Calu3 (cell line): Measurements from ENCODE around the gene MOV10L1. TPM values are rescaled to one million over a fixed set of nuclear protein-coding genes. Genes with fewer than 3 reads are reported as not detected.
"Not testable (repeated sequence)": the region's sequence is repeated elsewhere in the genome, so short reads cannot be mapped to it uniquely, and the experiment has no call there.

Experiments
- BruUV-seq: library from RNA; stranded (reverse); fragments of 400-500 nt; replicated peaks from 2 replicates; lab custom pipeline; 2021; lab: Mats Ljungman, UMichigan
- CTCF ChIA-PET: fragments of 300-600 bp; sonication (Branson Sonifier 250); formaldehyde crosslinking; loops from one replicate; lab custom pipeline; 2022; ENCODE audit warnings: antibody characterized with exemption; lab: Charles Lee
- DNase-seq: peaks from one replicate; pipeline ENCODE4 v3.0.0; 2022
- H3K27ac Mint-ChIP-seq: one replicate; pipeline ENCODE4 v1.8.0; 2022; ENCODE audit warnings: mixed read lengths; ENCODE audit not compliant: unreplicated experiment
- H3K27me3 Mint-ChIP-seq: one replicate; pipeline ENCODE4 v1.8.0; 2022; ENCODE audit warnings: mixed read lengths; ENCODE audit not compliant: unreplicated experiment
- H3K36me3 Mint-ChIP-seq: one replicate; pipeline ENCODE4 v1.8.0; 2022; ENCODE audit warnings: mild to moderate bottlenecking, moderate library complexity, mixed read lengths; ENCODE audit not compliant: insufficient read depth, unreplicated experiment
- H3K4me1 Mint-ChIP-seq: one replicate; pipeline ENCODE4 v1.8.0; 2022; ENCODE audit warnings: mild to moderate bottlenecking, low read depth, mixed read lengths; ENCODE audit not compliant: unreplicated experiment
- H3K4me3 Mint-ChIP-seq: one replicate; pipeline ENCODE4 v1.8.0; 2022; ENCODE audit warnings: mild to moderate bottlenecking, low read depth, moderate library complexity, mixed read lengths; ENCODE audit not compliant: unreplicated experiment
- H3K9me3 Mint-ChIP-seq: one replicate; pipeline ENCODE4 v1.8.0; 2022; ENCODE audit warnings: low read depth, mixed read lengths; ENCODE audit not compliant: unreplicated experiment
- intact Hi-C: fragments of 100-400 bp; cut with micrococcal nuclease; formaldehyde crosslinking; loops from one replicate; pipeline ENCODE4 v1.10.0; 2022; ENCODE audit not compliant: unreplicated experiment
- total RNA-seq: library from RNA; stranded (reverse); gene quantifications from 2 replicates; pipeline ENCODE4 v1.2.3, GENCODE V29; 2022
- TF ChIP-seq, protein P1 (sequence below): fragments of 200-600 bp; IDR thresholded peaks from one replicate; pipeline ENCODE4 v1.8.0; 2022; ENCODE audit warnings: antibody characterized with exemption; ENCODE audit not compliant: unreplicated experiment

MOV10L1 gene
- total RNA-seq, 1 experiment from 2014 or later, result not detected

DNA sequence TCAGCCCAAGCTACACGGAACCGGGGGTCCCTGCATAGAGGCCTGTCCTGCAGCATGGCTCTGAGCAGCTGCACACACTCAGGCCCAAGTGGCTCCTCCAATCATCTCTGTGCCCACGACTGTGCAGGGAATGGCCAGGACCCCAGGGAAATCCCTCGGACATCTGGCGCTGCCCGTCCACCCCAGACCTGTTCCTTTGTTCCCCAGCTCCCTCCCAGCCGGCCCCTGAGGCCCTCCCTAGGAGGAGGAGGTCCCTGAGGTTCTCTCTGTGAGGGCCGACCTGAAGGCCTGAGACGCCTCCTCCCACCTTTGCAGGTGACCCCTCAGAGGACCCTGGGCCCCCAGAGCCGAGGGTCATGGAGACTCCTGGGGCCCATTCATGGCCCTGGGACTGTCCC lies 5.7 kb upstream of the MOV10L1 start:
- TF ChIP-seq, protein P1, sequence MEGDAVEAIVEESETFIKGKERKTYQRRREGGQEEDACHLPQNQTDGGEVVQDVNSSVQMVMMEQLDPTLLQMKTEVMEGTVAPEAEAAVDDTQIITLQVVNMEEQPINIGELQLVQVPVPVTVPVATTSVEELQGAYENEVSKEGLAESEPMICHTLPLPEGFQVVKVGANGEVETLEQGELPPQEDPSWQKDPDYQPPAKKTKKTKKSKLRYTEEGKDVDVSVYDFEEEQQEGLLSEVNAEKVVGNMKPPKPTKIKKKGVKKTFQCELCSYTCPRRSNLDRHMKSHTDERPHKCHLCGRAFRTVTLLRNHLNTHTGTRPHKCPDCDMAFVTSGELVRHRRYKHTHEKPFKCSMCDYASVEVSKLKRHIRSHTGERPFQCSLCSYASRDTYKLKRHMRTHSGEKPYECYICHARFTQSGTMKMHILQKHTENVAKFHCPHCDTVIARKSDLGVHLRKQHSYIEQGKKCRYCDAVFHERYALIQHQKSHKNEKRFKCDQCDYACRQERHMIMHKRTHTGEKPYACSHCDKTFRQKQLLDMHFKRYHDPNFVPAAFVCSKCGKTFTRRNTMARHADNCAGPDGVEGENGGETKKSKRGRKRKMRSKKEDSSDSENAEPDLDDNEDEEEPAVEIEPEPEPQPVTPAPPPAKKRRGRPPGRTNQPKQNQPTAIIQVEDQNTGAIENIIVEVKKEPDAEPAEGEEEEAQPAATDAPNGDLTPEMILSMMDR, result no peak
- peaks cover 46% of the 10 kb centered on the region for H3K27me3 Mint-ChIP-seq
- H3K9me3 Mint-ChIP-seq, result peaks cover 3% of the 10 kb centered on the region
- H3K4me1 Mint-ChIP-seq, result peaks cover 11% of the 10 kb centered on the region
- H3K36me3 Mint-ChIP-seq, result peaks cover 4% of the 10 kb centered on the region
- CTCF ChIA-PET, result interaction anchor here (0.6 kb wide), 1 partner anchor 148 kb away, joined by 7 read pairs; no protein-coding TSS in a partner anchor
- intact Hi-C loops, result no loop called here
- no TSS peak for BruUV-seq
- H3K27ac Mint-ChIP-seq, result no peak overlapping the region
- no peak overlapping the region for H3K4me3 Mint-ChIP-seq
- no peak for DNase-seq

DNA sequence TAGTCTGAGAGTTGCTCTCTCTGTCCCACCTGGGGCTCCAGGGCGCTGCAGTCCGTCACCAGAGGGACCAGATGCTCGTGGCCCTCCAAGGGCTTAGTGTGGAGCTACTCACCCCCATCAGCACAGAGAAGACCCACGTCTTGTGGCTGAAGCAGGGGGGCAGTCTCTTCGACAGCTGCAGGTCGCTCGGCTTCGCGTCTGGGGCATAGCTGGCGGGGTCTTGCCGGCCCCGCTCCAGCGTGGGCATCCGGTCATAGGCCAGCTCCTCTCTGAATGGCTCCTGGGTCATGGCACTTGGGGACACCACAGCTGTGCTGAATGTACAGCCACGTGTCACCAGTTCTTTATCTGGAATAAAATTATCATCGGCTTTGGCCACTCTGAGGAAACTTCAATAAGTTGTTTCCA lies 5.2 kb upstream of the MOV10L1 start:
- Mint-ChIP-seq H3K36me3 (peaks cover 4% of the 10 kb centered on the region), H3K27me3 (peaks cover 41% of the 10 kb centered on the region), H3K9me3 (peaks cover 3% of the 10 kb centered on the region), H3K27ac (no peak overlapping the region), H3K4me1 (peaks cover 11% of the 10 kb centered on the region), H3K4me3 (no peak overlapping the region)
- BruUV-seq, result no TSS peak
- intact Hi-C loops, result no loop called here
- DNase-seq, result no peak
- TF ChIP-seq, protein P1, result no peak
- CTCF ChIA-PET, result no interaction called here

DNA sequence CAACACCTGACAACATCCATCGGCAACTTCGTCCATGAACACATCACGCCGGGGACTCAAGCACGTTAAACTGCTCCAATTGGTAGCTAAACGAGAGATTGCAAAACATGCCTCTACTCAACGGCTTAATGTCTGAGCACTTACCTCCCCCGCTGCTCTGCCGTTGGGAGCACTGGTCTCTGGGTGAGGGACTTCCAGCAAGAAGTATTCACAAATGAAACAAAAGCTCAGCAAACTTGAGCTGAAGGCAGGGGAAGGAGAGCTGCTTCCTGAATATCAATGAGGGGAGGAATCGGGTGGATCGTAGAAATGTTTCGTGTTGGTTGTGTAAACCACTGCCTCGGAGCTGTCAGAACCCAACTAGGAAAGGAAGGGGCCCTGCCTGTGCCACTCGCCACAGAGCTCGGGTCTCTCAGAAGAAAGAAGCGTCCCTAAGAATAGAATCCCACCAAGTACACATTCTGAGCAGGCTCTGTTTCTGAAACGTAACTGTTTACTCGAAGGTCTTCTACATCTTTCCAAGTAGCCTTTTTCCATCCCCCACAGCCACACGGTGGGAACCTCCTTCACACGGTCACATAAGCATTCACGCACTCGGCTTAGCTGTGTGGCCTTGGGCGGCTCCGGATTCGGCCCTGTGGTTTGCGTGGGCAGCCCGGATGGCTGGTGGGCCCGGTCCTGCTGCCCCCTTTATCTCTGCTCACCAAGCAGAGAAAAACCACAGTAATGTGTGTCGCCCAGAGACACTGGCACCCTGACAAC lies 4.4 kb upstream of the MOV10L1 start, which contains the start of gene MLC1:
Gene MLC1 (minus strand): TSS at position 216 of the 762 bp plus-strand sequence. CDS start 524 bp downstream, outside the sequence.
- BruUV-seq, result no TSS peak
- peaks cover 11% of the 10 kb centered on the region for H3K4me1 Mint-ChIP-seq

DNA sequence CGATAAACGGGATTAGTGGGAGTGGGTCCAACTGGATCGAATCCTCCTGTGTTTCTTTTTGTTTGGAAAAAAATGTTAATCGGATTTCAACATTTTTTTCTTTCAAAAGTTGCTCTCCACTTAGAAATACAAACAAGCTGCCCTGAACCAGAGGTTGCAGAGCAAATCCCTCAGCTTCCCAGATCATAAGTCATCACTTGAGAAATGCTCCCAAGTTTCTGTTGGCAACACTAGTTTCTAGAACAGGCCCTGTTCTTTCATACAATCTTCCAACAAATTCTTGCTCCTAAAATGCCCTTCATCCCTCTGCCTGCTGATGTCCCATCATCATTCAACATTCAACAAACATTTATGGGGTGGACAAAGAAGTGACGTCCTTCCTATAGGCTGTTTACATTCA lies 3.3 kb upstream of the MOV10L1 start:
- peaks cover 7% of the 10 kb centered on the region for H3K9me3 Mint-ChIP-seq
- no peak for DNase-seq
- TF ChIP-seq, protein P1, result no peak
- intact Hi-C loops, result no loop called here
- H3K27ac Mint-ChIP-seq, result no peak overlapping the region
- peaks cover 39% of the 10 kb centered on the region for H3K27me3 Mint-ChIP-seq
- H3K36me3 Mint-ChIP-seq, result peaks cover 4% of the 10 kb centered on the region
- H3K4me1 Mint-ChIP-seq, result peaks cover 11% of the 10 kb centered on the region
- no peak overlapping the region for H3K4me3 Mint-ChIP-seq
- BruUV-seq, result no TSS peak
- CTCF ChIA-PET, result no interaction called here

More for the DNA sequence above, 4.4 kb upstream of the MOV10L1 start, which contains the start of gene MLC1:
- peaks cover 39% of the 10 kb centered on the region for H3K27me3 Mint-ChIP-seq
- H3K36me3 Mint-ChIP-seq, result peaks cover 4% of the 10 kb centered on the region
- no peak within 1 kb of the TSS for H3K4me3 Mint-ChIP-seq
- TF ChIP-seq, protein P1, result no peak
- intact Hi-C loops, result no loop called here
- CTCF ChIA-PET, result no interaction called here
- no peak within 1 kb of the TSS for H3K27ac Mint-ChIP-seq
- peaks cover 5% of the 10 kb centered on the region for H3K9me3 Mint-ChIP-seq
- no peak for DNase-seq

DNA sequence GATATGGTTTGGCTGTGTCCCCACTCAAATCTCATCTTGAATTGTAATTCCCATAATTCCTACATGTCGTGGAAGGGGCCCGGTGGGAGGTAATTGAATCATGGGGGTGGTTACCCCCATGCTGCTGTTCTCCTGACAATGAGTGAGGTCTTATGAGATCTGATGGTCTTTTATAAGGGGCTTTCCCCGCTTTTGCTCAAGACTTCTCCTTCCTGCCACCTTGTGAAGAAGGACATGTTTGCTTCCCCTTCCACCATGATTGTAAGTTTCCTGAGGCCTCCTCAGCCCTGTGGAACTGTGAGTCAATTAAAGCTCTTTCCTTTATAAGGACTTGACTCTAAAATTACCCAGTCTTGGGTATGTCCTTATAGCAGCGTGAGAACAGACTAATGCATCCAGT lies 2.8 kb upstream of the MOV10L1 start:
- H3K36me3 Mint-ChIP-seq, DNase-seq, H3K9me3 Mint-ChIP-seq, H3K27ac Mint-ChIP-seq, H3K4me3 Mint-ChIP-seq, BruUV-seq, CTCF ChIA-PET, intact Hi-C loops: not testable (repeated sequence)
- Mint-ChIP-seq H3K4me1 (peaks cover 11% of the 10 kb centered on the region), H3K27me3 (peaks cover 39% of the 10 kb centered on the region)
